ENCODE measurements around the gene SPDYA.
"Not testable (repeated sequence)": the region's sequence is repeated elsewhere in the genome, so short reads cannot be mapped to it uniquely, and the experiment has no call there.

Gene SPDYA

DNA sequence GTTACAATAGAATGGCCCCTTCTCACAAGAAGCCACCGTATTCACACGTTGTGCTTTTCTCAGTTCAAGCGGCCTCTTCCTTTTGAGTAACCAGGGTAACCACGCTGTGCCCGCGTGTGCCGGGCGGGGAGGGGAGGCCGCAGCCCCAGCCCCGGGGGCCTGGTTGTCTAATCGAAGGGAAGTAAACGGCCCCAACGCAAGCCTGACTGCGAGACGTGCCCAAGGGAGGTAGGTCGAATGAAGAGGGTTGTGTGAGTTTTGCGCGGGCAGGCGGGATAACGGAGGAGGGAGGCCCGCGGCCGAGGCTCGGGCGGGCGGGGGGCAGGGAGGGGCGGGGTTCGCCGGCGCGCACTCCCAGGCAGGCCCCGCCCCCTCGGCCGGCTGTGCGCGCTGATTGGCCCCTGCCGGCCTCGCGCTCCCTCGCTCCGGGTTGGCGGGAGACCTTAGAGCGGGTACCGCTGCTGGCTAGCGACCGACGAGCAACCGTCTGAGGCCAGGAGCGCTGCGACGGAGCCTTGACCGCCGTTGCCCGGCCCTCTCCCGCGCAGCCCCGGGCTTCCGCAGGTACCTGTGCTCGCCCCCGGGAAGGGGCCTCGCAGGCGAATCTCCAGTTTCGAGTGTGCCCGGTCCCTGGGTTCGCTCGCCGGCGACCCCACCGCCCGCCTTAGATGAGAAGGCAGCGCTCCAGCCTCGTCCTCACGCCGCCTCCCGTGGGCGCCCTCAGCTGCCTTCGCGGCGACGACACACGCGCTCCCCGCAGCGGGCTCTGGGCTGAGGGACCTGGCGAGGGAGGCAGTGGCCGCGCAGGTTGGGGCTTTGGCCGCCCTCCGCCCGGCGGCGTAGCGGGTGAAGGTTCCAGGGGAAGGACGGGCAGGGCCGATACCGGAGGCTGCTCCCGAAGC is at the start of gene SPDYA:
Gene SPDYA (plus strand): TSS at position 451 of the 902 bp plus-strand sequence. CDS start 5,181 bp downstream, outside the sequence.
- peak; percentile 79 to 80 for DNase-seq (ENCODE audit: low read depth in 2 of 2)

DNA sequence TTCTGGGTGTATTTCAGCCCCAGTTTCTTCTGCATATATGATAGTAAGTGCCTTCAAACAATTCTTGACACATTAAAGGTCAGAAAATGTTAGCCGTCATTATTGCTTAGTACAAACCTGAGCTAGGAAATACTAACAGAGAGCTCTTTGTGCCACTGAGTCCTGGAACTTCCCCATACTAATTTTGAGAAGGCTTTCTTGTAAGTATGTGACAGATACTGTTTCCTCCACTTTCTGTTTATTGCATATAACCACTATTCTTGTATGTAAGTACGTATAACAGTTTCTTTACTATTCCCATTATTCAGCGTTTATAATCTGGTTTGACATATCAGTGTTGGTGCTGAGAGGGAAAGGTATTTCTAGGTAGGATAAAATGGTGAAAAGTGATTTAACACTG is 49.2 kb upstream of the SPDYA start:
- DNase-seq (ENCODE audit: low read depth in 2 of 2): no peak

DNA sequence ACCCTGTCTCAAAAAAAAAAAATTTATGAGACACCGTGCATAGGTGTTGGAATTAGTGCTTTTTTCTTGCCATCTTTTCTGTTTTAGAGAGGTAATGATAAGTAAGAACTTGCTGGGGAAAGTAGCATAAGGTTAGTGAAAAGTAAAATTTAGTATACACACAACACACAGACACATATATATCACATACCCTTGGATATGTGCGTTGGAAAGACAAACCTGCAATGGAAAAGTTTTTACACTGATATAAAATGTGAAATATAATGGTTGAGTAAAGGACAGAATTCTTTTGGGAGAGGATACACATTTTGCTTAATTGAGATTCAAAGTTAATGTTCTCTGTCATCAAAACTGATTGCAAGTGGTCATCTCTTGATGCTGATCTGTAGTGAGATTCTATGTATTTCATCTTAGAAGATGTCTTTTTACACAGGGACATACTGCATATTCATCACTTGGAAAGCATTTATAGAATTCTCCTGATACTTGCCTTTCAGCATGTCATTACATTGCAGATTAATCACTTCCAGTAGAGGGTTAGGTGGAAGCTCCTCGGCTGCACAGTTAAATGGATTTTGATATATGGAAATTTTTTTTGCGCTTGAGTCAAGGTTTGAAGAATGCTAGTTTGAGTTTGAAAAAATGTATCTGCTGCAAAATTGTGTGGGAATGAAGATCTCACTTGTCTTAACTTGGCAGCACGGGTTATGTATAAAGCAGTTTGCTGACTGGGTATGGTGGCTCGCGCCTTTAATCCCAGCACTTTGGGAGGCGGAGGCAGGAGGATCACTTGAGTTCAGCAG is 45.5 kb upstream of the SPDYA start:
- DNase-seq (ENCODE audit: low read depth in 2 of 2): no peak

DNA sequence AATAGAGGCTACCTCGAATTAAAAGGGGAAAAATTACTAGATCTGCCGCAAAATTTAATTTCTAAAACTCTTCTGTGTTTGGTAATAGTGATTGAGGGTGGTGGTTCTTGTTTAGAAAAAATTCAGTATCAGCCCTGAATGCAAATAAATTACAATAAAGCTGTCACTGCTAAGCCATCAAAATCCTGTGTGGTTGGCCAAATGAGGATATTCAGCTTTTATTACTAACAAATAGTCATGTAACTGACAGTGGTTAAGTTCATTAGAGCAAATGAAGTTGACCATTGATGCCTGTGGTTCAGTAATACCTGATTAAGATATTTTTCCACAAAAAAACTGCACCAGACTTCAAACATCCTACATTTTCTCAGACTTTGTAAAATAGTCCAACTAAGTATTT is 44.6 kb upstream of the SPDYA start:
- no peak for DNase-seq (ENCODE audit: low read depth in 2 of 2)

DNA sequence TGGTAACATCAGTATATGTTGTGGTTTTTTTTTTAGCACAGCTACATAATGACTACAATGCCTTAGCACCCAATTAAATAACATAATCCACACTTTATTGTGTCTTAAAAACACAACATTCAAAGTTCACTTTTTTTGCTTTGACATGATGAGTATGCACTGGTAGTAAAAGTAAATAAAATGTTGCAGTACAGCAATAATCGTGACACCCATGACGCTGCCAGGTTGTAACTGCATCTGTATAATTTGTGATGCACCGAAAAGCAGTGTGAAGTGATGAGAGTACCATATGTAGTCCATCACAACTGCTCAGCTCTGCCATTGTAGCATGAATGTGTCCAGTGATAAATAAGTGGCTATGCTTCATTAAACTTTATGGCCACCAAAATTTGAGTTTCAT is 43.3 kb upstream of the SPDYA start:
- DNase-seq (ENCODE audit: low read depth in 2 of 2): no peak

DNA sequence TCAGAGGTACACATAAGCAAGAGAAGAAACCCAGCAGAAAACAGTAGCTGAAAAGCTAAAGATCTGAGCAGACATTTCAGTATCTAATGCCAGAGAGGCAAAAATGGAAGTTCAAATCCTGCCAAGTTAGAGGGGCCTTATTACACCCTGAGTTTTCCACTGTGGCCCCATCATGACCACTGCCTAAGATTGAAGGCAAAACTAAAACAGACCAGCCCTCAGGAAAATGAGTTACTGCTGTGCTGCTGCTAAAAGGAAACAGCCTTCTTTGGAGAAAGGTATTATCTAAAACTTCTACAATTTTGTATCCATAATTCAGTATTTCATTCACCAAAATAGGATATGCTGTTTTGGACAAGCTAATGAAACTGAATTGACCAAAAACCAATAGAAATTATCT is 42.2 kb upstream of the SPDYA start:
- no peak for DNase-seq (ENCODE audit: low read depth in 2 of 2)

DNA sequence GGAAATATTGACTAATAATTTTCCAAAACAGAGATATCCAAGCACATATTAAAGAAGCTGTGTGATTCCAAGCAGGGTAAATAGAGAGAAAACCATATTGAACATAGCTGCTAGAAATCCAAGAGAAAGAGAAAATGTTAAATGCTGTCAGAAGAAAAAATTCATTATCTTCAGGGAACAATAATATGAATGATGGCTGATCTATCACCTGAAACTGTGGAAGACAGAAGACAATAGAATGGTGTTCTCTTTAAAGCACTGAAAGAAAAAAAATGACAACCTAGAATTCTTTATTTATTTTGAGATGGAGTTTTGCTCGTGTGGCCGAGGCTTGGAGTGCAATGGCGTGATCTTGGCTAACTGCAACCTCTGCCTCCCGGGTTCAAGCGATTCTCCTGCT is 41.7 kb upstream of the SPDYA start:
- no peak for DNase-seq (ENCODE audit: low read depth in 2 of 2)

DNA sequence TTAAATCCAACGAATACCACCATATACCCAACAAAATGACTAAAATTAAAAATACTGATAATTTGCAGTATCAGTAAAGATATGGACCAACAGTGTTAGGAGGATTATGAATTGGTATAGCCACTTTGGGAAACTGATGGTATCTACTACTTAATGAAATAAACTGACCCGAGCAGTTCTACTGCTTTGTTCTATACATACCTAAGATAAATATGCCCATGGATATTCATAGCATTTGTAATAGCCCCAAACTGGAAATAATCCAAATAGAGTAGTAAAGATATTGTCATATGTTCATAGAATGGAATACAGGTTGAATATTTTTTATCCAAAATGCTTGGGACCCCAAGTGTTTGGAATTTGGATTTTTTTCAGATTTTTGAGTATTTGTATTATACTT is 38.3 kb upstream of the SPDYA start:
- DNase-seq (ENCODE audit: low read depth in 2 of 2): no peak

DNA sequence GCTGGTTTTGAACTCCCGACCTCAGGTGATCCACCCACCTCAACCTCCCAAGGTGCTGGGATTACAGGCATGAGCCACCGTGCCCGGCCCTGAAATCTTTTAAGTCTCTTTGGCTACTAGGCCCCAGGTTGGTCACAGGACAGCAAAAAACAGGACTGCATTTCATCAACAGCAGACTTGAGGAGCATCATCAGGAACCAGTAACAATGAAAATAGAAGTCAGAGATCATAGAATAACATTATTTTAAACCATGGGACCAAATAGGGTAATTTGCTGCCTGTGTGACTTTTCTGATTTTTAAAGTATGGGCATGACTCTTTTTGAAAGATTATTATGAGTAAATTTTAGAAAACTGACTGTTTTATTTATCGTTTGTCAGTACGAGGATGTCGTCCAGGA is 34.2 kb upstream of the SPDYA start:
- DNase-seq (ENCODE audit: low read depth in 2 of 2): no peak

DNA sequence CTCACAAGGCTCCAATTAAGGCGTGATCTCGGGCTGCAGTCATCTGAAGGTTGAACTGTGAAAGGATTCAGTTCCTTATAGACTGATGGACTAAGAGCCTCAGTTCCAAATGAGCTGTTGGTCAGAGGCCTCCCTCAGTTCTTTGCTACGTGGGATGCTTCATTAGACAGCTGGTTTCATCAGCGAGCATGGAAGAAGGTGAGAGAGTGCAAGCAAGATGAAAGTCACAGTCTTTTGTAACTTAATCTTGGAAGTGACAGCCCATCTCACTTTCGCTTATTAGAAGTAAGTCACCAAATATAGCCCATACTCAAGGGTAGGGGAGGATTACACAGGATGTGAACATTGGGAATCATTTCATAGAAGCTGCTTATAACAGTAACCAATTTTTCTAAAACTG is 32.2 kb upstream of the SPDYA start:
- DNase-seq (ENCODE audit: low read depth in 2 of 2): no peak

DNA sequence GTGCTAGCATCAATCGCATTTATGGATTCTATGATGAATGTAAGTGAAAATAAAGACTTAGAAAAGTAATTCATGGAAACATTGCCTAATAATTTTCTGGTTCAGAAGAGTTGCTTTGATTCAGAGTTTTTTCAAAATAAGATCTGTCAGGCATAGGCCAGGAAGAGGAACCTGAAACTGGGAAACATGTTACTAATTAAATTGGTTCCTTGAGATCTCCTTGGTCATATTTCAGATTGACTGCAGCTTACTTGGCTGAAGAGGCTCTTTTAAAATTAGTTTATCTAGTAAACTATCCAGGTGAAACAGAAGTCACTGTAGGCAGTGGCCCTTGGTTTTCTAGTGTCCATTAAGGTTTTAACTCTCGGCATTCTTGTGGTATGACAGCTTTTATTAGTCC is 31.6 kb upstream of the SPDYA start:
- DNase-seq (ENCODE audit: low read depth in 2 of 2): no peak

DNA sequence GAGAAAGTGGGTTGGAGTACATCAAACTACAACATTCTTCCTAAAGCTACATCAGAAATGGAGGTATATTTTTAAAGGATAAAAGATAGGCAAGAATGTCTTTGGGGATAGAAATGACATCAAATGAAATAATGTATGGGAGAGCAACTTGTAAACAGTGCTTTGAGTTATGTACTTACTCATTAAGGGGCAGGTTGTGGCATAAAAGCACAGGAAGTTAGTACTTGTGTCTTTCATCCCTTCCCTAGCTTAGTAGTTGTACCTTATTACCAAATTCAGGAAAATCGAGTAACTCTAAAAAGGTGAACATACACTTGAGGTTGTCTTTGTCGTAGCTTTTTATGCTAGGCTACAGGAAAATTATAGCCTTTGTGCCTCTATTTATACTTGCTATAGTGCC is 30.1 kb upstream of the SPDYA start:
- DNase-seq (ENCODE audit: low read depth in 2 of 2): no peak

DNA sequence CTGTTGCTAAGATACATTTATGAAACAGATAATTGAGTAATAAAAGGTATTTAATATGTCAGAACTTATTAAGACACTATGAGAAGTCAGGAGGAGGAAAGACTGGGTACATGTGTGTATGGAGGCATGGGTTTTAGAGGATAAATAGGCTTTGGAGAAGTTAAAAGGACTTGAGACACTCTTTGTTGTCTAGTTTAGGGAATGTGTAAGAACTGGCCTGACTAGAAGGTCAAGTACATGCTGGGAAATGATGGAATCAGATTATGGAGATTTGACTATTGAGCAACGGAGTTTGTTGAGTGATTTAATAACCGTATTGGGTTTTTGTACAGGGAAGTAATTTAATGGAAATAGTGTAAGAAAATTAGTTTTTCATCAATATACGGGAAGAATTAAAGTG is 28.2 kb upstream of the SPDYA start:
- no peak for DNase-seq (ENCODE audit: low read depth in 2 of 2)

DNA sequence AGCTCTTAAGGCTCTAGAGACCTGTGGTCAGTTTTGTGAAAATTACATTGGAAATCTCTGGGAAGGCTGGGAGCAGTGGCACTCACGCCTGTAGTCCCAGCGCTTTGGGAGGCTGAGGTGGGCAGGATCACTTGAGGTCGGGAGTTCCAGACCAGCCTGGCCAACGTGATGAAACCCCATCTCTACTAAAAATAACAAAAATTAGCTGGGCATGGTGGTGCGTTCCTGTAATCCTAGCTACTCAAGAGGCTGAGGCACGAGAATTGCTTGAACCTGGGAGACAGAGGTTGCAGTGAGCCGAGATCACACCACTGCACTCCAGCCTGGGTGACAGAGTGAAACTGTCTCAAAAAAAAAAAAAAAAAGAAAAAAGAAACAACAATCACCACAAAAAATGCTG is 26.1 kb upstream of the SPDYA start:
- DNase-seq (ENCODE audit: low read depth in 2 of 2): not testable (repeated sequence)

DNA sequence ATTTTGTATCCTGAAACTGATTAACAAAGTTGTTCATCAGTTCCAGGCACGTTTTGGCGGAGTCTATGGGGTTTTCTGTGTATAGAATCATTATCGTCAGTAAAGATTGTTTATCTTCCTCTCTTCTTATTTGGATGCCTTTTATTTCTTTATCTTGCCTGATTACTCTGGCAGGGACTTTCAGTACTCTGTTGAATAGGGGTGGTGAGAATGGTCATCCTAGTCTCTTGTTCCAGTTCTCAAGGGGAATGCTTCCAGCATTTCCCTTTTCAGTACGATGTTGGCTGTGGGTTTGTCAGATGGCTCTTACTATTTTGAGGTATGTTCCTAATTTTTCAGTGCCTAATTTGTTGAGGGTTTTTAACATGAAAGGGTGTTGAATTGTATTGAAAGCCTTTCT is 14.0 kb upstream of the SPDYA start:
- no peak for DNase-seq (ENCODE audit: low read depth in 2 of 2)

DNA sequence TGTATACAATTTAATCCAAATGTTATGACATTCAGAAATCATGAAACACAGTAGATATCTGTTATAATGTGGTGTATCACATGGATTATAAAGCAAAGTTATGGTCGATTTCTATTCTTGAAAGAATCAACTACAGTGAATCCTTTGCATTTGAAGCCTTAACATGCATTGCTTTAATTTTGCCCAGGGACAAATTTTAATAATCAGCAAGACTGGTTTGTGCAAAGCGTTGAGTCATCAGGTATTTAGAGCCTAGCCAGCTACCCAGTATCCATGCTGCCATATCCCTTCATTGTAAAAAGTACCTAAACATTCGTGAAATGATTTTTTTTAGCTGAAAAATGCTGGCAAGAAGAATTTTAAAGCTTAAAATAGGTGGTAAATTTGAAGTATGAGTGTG is 8.9 kb upstream of the SPDYA start:
- no peak for DNase-seq (ENCODE audit: low read depth in 2 of 2)

DNA sequence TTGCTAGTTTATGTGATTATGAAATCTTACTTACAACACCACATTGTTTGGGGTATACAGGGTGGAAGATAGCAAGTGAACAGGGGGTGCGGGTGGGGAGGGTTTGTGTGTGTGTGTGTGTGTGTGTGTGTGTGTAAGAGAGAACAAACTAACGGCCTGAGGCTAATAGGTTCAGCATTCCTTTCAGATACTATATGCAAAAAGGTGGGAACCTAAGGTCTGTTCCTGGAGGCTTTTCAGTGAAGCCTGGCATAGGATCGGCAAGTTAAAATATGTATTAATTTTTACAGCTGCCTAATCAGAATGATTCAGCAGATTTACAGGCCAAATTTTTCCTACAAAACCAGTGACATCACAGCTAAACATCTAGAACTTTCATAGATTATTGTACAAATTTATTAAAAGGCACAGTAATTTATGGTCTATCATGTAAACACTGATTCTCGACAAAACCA is 7.6 kb upstream of the SPDYA start:
- no peak for DNase-seq (ENCODE audit: low read depth in 2 of 2)

DNA sequence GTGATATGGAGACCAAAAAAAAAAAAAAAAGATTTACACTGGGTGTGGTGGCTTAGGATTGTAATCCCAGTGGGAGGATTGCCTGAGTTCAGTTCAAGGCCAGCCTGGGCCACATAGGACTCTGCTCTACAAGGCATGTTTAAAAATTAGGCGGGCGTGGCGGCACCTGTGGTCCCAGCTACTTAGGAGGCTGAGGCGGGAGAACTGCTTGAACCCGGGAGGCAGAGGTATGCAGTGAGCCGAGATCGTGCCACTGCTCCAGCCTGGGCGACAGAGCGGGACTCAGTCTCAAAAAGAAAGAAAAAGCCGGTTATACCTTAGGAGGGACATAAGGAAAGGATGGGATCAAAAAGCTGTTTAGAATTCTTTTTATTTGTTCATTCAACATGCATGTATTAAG is 707 bp upstream of the SPDYA start:
- DNase-seq (ENCODE audit: low read depth in 2 of 2): no peak

DNA sequence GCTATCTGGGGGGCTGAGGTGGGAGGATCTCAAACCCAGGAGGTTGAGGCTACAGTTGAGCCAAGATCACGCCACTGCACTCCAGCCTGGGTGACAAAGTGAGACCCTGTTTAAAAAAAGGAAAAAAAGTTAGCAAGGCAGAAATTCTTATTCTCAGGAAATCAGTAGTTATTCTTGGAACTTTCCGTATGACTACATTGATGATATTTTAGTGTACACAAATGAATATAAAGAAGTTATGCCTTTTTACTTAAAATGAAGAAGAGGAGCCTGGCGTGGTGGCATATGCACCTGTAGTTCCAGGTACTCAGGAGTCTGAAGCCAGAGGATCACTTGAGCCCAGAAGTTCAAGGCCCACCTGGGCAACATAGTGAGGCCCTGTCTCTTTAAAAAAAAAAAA is 7.4 kb downstream of the SPDYA start:
- no peak for DNase-seq (ENCODE audit: low read depth in 2 of 2)

DNA sequence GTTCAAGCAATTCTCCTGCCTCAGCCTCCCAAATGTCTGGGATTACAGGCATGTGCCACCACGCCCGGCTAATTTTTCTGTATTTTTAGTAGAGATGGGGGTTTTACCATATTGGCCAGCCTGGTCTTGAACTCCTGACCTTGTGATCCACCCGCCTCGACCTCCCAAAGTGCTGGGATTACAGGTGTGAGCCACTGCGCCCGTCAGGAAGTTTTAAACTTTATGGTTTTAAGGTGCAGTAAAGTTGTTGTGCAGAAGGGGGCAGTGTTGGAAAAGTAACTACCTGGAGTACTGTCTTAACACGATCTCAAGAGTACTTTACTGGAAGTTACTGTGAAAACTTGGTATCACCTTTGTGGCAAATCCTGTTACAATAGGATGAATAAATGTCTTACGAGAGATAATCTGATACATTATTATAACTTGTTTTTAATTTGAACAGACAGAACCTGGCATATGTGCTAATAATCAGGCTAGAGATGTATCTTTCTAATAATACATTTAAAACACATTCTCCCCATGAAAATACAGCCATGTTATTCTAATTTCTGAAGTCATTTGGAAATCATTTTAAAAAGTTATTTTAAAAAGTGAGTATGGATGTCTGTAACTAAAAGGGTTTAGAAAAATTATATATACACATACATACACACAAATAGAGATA is 10.8 kb downstream of the SPDYA start:
- DNase-seq (ENCODE audit: low read depth in 2 of 2): peak; percentile 39 to 49

DNA sequence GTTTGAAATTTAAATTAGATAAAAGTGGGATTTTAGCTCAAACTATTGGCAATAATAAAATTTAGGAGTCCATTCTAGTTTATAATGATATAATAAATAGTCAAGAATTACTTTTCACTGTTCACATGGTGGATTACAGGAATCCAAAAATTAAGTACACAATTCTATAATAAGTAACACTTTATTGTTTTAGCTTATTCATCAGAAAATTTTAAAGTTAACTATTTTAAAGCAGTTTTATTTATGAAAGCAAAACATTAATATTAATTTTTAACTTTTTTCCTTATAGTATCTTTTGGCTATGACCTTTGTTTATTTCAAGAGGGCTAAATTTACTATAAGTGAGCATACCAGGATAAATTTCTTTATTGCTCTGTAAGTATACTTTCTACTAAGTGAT is 11.4 kb downstream of the SPDYA start:
- no peak for DNase-seq (ENCODE audit: low read depth in 2 of 2)

DNA sequence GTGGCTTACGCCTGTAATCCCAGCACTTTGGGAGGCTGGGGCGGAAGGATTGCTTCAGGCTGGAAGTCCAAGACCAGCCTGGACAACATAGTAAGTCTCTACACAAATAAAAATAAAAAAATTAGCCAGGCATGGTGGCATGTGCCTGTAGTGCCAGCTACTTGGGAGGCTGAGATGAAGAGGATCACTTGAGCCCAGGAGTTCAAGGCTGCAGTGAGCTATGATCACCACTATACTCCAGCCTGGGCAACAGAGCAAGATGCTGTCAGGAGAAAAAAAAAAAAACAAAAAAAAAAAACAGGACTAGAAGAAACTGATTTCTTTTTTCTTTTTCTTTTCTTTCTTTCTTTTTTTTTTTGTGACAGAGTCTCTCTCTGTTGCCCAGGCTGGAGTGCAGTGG is 13.6 kb downstream of the SPDYA start:
- no peak for DNase-seq (ENCODE audit: low read depth in 2 of 2)

All from stimulated activated CD4-positive, alpha-beta T cell treated with anti-CD3 and anti-CD28 coated beads, Interleukin-4, amount 100 ng/mL, for 48 hours (primary cell).